CD4-positive, alpha-beta T cell treated with Interleukin-1 beta for 1 hour (primary cell): ENCODE measurements around the gene PDGFD.

Source experiments
- DNase-seq, 2 donors: peaks; one replicate each; pipeline ENCODE4 v3.0.0-alpha.2; 2020 to 2022

Gene PDGFD

DNA sequence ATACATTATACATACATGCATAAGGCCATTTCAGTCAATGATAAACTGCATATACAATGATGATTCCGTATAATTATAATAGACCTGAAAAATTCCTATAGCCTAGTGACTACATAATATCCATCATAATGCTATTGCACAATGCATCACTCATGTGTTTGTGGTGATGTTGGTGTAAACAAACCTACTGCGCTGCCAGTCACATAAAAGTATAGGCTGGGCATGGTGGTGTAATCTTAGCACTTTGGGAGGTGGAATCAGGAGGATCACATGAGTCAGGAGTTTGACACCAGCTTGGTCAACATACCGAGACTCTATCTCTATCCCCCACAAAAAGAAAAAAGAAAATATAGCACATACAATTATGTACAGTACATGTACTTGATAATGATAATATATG lies 291.2 kb downstream of the PDGFD start:
- no peak for DNase-seq

DNA sequence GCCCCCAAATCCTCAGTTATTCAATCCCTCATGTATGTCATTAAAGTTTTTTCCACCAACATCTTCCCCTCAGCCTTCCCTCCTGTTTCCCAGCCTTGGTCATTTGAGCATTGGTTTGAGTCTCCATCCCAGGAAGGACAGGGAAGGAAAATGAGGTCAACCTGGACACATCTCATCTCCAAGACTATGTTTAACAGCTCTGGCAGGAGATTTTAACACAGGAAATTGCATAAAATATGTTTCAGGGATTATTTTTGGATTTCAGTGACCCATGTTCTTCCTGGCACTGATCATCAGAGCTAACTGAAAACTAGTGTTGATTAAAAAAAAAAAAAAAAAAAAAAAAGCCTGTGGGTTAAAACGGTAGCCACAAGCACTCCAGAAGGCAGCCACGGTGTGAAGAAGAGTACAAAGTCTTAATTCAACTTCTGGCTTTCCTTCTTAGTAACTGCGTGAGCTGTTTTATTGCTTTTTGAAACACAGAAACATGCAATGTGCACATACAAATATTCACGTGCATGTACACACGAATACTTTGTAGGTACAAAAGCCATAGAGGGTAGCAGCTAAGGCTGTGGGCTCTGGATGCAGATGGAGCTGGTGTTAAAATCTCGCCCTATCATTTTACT lies 291.9 kb downstream of the PDGFD start:
- DNase-seq = no peak

DNA sequence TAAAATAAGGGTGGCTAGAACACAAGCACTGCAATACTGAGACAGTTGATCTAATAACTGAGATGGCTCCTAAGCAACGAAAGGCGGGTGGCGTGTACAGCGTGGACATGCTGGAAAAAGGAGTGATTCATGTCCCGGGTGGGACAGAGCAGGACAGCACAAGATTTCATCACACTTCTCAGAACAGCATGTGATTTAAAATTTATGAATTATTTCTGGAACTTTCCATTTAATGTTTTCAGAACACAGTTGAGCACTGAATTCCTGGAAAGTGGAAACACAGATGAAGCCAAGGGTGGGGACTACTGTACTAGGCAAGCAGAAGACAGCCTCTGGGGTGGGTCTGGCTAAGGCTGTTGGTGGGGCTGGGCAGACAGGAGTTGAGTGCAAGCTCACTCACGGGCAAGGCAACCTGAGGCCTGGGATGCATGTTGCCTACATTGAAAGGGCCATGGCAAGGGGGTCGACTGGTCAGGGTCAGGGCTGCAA lies 293.1 kb downstream of the PDGFD start:
- peak in 1 of 2 donors; percentile 16 for DNase-seq

DNA sequence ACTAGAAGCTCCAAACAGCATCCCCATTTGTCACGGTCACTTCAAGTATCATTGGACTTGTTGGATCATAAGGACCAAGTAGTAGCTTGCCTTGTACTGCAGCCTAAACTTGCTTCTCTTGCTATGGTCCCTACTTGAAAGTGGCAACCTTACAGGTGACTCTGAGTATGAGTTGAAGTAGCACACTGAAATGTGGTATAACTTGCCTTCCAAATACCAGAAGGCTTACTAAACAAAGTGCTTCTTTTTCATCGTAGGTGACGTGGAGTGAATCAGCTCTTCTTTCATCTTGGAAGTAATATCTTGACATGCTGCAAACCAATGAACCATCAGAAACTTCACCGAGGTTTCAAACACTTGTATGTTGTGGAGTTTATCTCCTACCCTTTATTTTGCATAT lies 296.5 kb downstream of the PDGFD start:
- no peak for DNase-seq

DNA sequence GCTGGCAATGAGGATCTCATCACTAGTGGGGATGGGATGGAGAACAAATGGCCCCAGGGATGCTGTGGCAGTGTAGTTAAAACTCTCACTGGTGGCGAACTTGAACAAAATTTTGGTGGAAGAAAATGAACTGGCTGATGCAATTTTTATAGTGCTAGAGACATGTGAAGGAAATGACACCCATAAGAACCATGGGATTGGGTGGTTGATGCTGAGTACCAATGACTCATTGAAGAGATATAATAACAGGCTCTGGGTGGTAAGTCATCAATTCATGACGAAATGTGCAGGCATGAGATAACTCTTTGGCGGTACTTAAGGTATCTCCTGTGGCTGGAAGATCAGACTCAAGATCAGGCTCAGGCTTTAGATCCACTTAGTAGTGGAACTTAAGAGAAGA lies 300.4 kb downstream of the PDGFD start:
- DNase-seq = no peak

- no peak for DNase-seq
Observed at GRCh38 chr11:103862802-103863174, 301.2 kb downstream of the PDGFD start.

DNA sequence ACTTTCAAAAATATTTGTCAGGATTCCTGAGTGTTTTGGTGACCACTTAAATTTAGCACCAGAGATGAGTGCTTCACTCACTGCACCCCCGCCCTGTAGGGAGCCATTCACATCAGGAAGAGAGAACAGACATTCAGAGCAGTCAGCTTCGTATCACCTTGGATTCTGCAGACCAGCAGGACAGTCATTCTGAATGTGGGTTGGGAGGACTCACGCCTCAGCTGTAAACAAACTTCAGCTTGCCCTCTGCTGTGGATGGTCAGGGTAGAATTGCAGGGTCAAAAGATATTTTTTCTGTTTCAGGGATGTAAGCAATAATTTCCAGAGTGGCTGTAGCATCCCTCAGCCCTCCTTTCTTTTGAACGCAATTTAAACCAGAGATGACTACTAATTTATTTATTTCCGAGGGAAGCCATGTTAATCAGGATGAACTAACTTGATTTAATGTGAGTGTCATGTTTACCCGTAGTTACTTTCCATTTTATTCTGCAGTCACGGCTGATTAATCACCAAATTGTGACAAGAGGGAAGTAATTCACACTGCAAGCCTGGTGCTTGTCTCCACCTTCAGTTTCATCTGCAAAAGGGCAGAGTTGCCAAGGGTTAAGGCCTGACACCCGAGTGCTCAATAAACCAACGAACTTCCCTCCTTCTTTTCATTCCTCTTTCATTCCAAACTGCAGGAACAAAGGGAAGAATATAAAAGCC lies 301.7 kb downstream of the PDGFD start:
- no peak for DNase-seq
